ENCODE results near the gene USP35. TPM values are rescaled to one million over a fixed set of nuclear protein-coding genes. Genes with fewer than 3 reads are reported as not detected.

USP35 gene
- total RNA-seq, 6 experiments from 2014 or later, result 5.3 to 10.1 (median 7.9) TPM

GRCh38 chr11:78151804-78152203 is 36.9 kb upstream of the USP35 start:
- no peaks in the 10 kb centered on the region for H3K27me3 ChIP-seq
- H3K9me3 ChIP-seq, result no peaks in the 10 kb centered on the region
- DNase-seq (no peak), ATAC-seq (no peak)
- H3K27ac ChIP-seq, result no peak overlapping the region
- peaks cover 0 to 36% (median 18%) of the 10 kb centered on the region in 4 donors for H3K4me1 ChIP-seq
- H3K36me3 ChIP-seq, result no peaks in the 10 kb centered on the region
- no peak overlapping the region for H3K4me3 ChIP-seq
- intact Hi-C loops (cut with DNase I), result no loop called here
- TF ChIP-seq, protein P1, sequence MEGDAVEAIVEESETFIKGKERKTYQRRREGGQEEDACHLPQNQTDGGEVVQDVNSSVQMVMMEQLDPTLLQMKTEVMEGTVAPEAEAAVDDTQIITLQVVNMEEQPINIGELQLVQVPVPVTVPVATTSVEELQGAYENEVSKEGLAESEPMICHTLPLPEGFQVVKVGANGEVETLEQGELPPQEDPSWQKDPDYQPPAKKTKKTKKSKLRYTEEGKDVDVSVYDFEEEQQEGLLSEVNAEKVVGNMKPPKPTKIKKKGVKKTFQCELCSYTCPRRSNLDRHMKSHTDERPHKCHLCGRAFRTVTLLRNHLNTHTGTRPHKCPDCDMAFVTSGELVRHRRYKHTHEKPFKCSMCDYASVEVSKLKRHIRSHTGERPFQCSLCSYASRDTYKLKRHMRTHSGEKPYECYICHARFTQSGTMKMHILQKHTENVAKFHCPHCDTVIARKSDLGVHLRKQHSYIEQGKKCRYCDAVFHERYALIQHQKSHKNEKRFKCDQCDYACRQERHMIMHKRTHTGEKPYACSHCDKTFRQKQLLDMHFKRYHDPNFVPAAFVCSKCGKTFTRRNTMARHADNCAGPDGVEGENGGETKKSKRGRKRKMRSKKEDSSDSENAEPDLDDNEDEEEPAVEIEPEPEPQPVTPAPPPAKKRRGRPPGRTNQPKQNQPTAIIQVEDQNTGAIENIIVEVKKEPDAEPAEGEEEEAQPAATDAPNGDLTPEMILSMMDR (IDR thresholded peaks at IDR 0.05), result no peak
- no peak for TF ChIP-seq POLR2A (IDR thresholded peaks at IDR 0.05)

DNA sequence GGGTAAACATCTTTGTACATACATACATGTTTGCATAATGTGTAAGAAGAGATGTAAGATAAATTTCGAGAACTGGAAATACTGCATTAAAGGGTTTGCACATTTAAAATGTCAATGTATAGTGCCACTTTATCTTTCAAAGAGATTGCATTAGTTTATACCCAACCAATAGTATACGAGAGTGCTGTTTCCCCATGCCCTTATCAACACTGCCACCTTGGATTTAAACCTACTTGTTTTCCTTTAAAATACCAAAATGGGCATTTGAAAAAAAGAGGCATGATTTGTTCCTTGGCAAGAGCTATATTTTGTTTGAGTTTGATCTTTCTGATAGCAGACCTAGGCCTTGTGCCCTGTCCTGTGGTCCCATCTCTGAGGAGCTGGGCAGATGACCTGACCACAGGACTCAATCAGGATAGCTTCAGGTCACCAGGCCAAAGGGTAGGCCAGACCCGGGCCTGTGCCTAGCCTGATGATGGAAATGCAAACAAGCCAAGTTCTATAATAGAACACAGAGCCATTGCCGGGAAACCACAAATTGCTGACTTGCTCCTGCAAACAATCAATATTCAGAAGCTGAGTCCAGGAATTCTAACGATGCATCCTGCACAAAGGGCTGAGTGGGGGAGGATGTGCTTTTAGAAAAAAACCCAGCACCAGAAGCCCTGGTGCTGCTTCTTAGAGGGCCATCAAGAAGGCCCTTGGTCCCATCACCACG is 32.4 kb upstream of the USP35 start:
- H3K4me3 ChIP-seq, result no peak overlapping the region
- peak; percentile 83 to 94 (median 93) for ATAC-seq
- intact Hi-C loops (cut with DNase I), result no loop called here
- peak overlapping the region; percentile 62 to 91 (median 70) for H3K27ac ChIP-seq
- 17% methylated on average over 6 of the region's 6 CpGs for WGBS (ENCODE audit: insufficient coverage, low coverage, low lambda C conversion rate, missing lambda C conversion rate)
- H3K4me1 ChIP-seq, result peaks cover 0 to 69% (median 34%) of the 10 kb centered on the region in 4 donors
- peak; percentile 81 to 94 (median 91) for DNase-seq
- H3K36me3 ChIP-seq, result no peaks in the 10 kb centered on the region
- peak; percentile 29 for TF ChIP-seq POLR2A (IDR thresholded peaks at IDR 0.05)
- TF ChIP-seq, protein P1 (IDR thresholded peaks at IDR 0.05), result peak in 1 of 4 donors; percentile 8
- no peaks in the 10 kb centered on the region for H3K27me3 ChIP-seq
- H3K9me3 ChIP-seq, result no peaks in the 10 kb centered on the region

DNA sequence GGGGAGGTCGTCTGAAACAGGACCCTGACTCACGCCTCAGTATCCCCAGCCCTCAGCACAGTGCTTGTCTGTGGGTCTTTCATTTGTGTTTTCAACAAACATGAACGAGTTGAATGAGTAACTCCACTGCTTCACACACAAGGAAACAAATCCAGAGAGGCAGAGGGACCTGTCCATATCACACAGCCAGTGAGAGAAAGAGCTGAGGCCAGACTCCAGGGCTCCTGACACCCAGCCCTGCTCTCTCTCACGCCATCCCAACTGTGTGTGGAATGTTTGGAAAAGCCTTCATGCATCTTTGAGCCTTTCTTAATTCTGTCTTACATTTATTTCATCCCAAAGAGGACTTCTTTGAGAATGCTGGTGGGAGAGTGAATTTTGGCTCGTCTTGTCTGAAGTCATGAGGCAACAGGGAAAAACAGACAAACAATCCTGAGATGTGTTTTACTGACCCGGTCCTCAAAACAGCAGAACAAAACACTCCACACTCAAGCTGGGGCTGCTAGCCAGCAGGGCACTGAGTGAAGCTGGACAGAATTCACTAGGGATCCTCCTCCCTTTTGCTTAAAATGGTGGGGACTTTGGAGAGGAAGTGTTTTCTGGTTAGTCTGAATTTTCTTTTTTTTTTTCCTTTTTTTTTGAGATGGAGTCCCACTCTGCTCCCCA is 29.6 kb upstream of the USP35 start:
- H3K9me3 ChIP-seq, result no peaks in the 10 kb centered on the region
- no peaks in the 10 kb centered on the region for H3K27me3 ChIP-seq
- TF ChIP-seq, protein P1 (IDR thresholded peaks at IDR 0.05), result no peak
- TF ChIP-seq POLR2A (IDR thresholded peaks at IDR 0.05), result no peak
- DNase-seq, result no peak
- 41% methylated on average over 6 of the region's 6 CpGs for WGBS (ENCODE audit: insufficient coverage, low coverage, low lambda C conversion rate, missing lambda C conversion rate)
- no peak for ATAC-seq
- no peaks in the 10 kb centered on the region for H3K36me3 ChIP-seq
- H3K27ac ChIP-seq, result peak overlapping the region; percentile 34 to 91 (median 60)
- peaks cover 0 to 95% (median 45%) of the 10 kb centered on the region in 4 donors for H3K4me1 ChIP-seq
- intact Hi-C loops (cut with DNase I), result no loop called here
- H3K4me3 ChIP-seq, result no peak overlapping the region

- H3K27ac ChIP-seq, result peak overlapping the region; percentile 34 to 91 (median 60)
Observed at GRCh38 chr11:78160557-78160956, 28.2 kb upstream of the USP35 start.

More at GRCh38 chr11:78160557-78160956, 28.2 kb upstream of the USP35 start:
- ATAC-seq (peak; percentile 51 to 69 (median 62)), DNase-seq (peak in 2 of 3 donors; percentile 67 to 69)
- TF ChIP-seq, protein P1 (IDR thresholded peaks at IDR 0.05), result no peak
- no peak for TF ChIP-seq POLR2A (IDR thresholded peaks at IDR 0.05)
- Histone ChIP-seq H3K27me3 (no peaks in the 10 kb centered on the region), H3K4me1 (peaks cover 0 to 87% (median 38%) of the 10 kb centered on the region in 4 donors), H3K36me3 (no peaks in the 10 kb centered on the region), H3K9me3 (no peaks in the 10 kb centered on the region), H3K4me3 (no peak overlapping the region)
- intact Hi-C loops (cut with DNase I), result no loop called here
- 0% methylated on average over 1 of the region's 1 CpG for WGBS (ENCODE audit: insufficient coverage, low coverage, low lambda C conversion rate, missing lambda C conversion rate)
